ENCODE data around the gene ANKRD31.

GRCh38 chr5:75168026-75168735, 68.5 kb downstream of the ANKRD31 start:
- TF ChIP-seq CTCF (IDR thresholded peaks at IDR 0.05; ENCODE audit: insufficient read depth, low read depth, low read length): no peak
- no peak for TF ChIP-seq EZH2 (IDR thresholded peaks at IDR 0.05; ENCODE audit: insufficient read depth, low read length)

Data from astrocyte (in vitro differentiated cells and primary cell).